Activated CD8-positive, alpha-beta memory T cell treated with anti-CD3 and anti-CD28 coated beads, Interleukin-2, amount 50 U/mL, for 1 hour (primary cell): ENCODE results near the gene AP3D1.
"Not testable (repeated sequence)": the region's sequence is repeated elsewhere in the genome, so short reads cannot be mapped to it uniquely, and the experiment has no call there.

Experiments
- DNase-seq: peaks from one replicate; pipeline ENCODE4 v3.0.0-alpha.2; 2020; ENCODE audit errors: extremely low read depth

Gene AP3D1

GRCh38 chr19:2110822-2111221 lies 40.5 kb downstream of the AP3D1 start:
- no peak for DNase-seq

- DNase-seq: no peak
Measured at GRCh38 chr19:2109046-2109864, 42.1 kb downstream of the AP3D1 start.

- no peak for DNase-seq
Measured at GRCh38 chr19:2108251-2109016, 42.9 kb downstream of the AP3D1 start.

DNA sequence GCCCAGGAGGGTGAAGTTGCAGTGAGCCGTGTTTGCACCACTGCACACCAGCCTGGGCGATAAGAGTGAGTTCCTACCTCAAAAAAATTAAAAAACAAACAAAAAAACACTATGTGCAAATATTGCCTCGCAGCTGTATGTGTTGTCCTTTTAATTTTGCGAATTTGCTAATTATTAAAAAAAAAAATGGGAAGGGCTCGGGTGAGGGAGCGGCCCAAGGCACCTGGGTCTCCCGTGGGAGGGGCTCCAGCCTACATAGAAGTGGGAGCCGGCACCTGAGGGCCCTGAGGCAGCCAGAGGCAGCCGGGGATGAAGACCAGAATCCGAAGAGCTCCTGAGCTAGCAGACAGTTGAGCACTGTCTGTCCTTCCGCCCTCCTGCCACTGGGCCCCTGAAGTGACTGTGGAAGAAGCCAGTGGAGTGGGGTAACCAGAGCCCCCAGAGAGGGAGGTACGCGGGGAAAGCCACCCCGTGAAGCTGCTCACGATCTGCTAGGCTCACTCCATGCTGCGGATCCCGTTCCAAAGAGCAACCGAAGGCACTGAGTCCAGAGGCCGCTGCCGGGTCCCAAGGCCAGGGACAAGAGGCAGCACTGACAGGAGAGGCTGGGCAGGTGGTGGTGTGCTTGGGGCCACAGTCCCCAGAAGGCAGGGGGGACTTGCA lies 48.2 kb downstream of the AP3D1 start:
- DNase-seq: no peak

DNA sequence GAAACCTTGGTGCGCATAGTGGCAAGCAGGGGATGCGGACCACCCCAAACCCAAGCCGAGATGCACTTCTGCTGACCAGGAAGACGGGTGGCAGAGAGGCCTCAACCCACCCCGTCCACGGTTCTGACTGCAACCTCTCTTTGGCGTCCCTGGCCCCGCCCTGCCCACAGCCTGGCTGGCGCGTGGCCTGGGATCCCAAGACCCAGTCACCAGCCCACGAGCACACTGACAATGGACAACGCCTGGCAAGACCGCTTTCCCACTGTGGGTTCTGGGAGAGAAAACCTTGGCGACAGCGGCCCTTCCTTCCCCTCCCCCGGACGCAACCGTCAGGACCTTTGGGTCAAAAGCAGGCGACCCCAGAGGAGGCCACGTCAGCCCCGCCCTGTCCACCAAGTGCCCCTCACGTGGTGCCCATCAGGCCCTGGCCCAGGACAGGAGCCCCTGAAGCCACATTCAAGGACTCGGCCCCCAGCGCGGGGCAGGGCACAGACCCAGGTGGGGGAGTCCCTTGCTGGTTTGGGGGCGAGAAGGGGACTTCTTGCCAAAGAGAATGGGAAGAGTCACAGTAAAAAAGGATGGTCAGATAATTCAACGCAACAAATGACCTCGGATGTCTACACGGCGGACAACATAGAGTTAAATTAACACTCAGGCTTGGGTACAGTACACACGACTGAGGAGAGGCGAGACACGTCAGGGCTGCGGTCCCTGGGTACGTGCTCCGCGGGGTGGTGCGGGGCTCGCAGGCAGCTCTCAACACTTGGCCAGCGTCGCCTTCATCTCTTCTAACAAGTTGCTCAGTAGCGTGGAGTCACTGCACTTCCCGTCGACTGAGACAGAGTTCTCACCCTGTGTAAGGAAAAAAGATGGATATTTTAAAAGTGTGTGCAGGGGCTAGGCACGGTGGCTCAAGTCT lies 49.7 kb downstream of the AP3D1 start:
- DNase-seq: no peak

DNA sequence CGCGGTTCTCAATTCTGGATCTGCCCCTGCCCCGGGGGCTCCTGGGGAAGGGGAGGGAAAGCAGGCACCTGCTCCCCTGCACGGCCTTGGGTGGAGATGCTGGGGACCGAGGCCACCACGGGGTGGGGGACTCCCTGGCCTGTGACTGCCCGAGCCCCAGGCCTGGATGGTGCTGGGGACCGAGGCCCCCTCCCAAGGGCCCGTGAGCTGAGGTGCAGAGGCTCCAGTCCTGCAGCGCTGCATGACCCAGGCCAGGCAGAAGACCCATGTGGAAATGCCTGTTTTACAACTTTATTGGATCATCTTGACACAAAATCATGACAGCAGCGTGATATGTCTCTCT lies 50.7 kb downstream of the AP3D1 start:
- DNase-seq: no peak

DNA sequence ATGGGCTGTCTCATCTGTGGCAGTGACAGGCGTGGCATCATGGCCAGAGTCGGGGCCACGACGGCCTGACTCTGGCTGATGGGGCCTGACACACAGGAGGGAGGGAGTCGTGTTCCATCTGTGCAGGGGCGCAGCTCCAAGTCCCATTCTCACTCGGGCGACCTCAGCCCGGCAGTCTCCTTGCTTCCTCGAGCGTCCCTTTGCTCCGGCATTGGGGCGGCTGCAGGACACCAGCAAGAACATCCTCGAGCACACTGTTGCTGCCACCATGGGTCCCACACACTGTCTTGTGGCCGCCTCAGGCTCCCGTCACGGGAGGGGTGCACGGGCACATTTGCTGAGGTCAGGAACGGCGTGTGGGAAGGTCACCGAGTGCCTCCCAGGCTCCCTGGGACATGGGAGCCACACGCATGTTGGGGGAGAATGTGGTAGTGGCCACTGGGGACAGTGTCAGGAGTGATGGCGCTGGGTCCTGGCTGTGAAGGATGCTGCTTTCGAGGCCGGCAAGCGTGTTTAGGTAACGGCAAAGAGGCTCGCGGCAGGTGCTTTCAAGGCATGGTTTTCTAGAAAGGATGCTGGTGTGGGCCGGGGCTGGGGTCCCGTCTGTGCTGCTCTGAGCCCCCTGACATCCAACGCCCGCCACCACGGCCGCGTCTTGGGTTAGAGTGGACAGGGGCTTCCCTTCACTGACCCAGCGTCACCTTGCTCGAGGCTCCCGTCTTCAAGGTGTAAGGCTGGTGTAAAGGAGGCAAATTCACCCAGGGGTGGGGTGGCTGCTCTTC lies 51.2 kb downstream of the AP3D1 start:
- no peak for DNase-seq

GRCh38 chr19:2099054-2099501 lies 52.3 kb downstream of the AP3D1 start:
- no peak for DNase-seq

GRCh38 chr19:2097886-2098327 lies 53.5 kb downstream of the AP3D1 start:
- no peak for DNase-seq

DNA sequence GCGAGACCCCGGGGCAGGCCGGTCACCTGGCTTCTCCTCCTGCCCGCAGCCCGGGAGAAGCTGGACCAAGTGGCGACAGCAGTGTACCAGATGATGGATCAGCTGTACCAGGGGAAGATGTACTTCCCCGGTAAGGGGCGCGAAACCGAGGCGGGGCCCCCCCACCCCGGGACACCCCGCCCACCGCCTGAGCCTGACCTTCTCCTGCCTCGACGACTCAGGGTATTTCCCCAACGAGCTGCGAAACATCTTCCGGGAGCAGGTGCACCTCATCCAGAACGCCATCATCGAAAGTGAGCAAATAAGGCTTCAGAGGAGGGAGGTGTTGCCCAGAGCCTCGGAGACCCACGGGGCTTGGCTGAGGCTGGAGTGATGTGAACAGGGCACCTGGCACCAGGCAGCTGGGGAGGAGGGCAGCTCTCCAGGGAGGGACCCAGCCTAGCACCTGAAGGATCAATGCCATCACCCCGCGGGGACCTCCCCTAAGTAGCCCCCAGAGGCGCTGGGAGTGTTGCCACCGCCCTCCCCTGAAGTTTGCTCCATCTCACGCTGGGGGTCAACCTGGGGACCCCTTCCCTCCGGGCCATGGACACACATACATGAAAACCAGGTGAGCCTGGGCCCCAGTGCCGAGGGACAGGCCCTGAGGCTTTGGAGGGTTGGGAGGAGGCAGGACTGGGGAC lies 54.0 kb downstream of the AP3D1 start:
- no peak for DNase-seq

GRCh38 chr19:2096480-2097202 lies 54.7 kb downstream of the AP3D1 start, which contains the start of gene IZUMO4:
Gene IZUMO4, plus strand, starts transcription at chr19:2096915. Its CDS starts 31 bp downstream, at chr19:2096946.
- peak; percentile 96 for DNase-seq

- peak; percentile 77 for DNase-seq
Measured at GRCh38 chr19:2096034-2096479, 55.3 kb downstream of the AP3D1 start, which contains the start of gene MOB3A. Gene MOB3A, minus strand, starts transcription at chr19:2096326. Its CDS starts 17,766 bp downstream, at chr19:2078560.

DNA sequence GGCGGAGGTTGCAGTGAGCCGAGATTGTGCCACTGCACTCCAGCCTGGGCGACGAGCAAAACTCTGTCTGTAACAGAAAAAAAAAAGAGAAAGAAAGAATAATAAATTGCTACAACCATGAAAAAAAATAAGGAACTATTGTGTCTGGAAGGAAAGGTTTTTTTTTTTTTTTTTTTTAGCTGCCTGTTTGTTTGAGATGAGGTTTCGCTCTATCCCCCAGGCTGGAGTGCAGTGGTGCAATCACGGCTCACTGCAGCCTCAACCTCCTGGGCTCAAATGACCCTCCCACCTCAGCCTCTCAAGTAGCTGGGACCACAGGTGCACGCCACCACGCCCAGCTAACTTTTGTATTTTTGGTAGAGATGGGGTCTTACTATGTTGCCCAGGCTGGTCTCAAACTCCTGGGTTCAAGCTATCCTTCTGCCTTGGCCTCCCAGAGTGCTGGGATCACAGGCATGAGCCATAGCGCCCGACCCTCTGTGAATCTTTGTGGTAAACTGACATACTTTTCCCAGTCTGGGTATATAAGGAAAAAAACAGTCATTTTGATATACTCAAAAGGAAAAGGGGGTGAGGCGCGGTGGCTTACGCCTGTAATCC lies 59.3 kb downstream of the AP3D1 start:
- not testable (repeated sequence) for DNase-seq

DNA sequence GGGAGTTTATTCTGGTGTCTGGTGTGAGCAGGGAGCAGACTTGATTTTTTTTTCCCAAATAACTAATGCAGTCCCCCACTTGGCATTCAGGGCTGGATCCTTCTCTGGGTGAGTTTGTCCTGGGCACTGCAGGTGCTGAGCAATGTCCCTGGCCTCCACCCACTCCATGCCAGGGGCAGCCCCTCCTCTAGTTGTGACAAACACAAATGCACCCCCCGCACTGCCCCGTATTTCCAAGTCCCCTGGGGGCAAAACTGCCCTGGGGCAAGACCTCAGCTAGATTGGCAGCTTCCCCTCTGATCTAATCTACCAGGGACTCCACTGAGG lies 61.7 kb downstream of the AP3D1 start:
- no peak for DNase-seq

DNA sequence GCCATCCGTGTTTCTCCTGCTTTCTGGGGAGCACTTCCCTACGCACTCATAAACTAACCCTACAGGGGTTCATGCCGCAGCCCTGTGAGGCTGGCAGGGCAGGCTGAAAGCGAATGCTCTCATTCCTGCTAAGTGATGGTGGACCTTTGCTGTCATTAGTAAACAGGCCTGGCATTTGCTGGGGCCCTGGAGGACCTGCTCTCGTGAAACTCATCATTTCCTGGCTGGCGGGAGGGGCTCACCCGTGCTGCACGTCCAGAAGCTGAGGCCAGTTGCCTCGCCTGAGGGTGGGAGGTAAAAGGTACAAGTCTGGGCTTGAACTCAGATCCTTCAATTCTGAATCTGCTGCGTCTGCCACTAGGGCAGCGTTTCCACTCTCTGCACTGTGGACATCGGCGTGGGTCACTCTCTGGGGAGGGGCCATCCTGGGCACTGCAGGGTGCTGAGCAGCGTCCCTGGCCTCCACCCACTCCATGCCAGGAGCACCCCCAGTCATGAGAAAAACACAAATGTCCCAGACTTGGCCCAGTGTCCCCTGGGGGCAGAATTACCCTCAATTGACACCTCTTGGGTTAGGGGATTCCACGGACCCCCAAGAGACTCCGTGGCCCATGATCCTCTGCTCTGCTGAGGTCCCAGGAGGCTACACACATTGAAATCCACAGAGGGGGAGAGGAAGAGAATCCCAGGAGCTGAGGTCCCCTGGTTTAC lies 62.2 kb downstream of the AP3D1 start:
- no peak for DNase-seq

DNA sequence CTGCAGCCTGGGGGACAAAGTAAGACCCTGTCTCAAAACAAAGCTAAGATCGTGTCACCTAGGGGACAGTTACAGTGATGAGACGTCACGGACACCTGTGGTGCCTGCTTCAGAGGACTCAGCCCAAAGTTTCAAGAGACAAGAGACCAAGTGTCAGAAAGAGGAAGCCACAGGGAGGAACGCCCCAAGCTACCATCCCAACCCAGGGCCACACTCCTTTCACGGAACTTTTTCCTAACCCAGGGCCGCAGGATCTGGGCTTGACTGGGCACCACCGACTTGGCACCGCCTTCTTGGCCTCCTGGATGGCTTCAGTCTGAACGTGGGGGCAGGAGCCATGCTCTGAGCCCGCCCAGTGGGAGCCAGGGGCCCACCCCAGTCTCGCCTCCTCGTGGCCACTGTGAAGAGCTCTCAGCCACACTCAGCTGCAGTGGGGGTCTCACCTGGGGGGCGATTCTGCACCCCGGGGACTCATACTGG lies 63.7 kb downstream of the AP3D1 start:
- DNase-seq: no peak

DNA sequence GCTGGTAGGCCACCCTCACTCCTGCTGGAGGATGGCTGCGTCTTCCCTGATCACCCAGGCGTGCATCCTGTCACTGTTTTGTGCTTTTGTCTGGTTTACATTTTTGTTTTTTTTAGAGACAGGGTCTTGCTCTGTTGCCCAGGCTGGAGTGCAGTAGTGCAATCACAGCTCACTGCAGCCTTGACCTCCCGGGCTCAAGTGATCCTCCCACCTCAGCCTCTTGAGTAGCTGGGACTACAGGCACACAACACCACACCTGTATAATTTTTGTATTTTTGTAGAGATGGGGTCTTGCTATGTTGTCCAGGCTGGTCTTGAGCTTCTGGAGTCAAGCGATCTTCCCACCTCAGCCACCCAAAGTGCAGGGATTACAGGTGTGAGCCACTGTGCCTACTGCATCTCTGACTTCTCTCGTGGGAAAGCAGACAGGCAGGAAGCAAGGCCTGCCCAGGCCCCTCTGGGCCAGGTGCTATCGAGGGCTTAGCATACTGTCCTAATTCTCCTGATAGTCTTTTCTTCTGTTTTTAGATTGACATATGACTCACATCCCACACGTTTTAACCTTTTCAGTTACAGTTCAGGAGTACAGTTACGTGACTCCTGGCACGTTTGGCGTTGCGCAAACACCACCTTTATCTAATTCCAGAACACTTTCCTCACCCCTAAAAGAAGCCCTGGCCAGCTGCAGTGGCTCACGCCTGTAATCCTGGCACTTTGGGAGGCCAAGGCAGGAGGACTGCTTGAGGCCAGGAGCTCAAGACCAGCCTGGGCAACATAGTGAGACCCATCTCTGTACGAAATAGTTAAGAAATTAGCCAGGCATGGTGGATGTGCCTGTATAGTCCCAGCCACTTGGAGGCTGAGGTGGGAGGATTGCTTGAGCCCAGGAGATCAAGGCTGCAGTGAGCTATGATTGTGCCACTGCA lies 64.4 kb downstream of the AP3D1 start:
- DNase-seq: not testable (repeated sequence)
